Adrenal gland (tissue), 12 donors: ENCODE measurements around the gene ITPK1. TPM values are rescaled to one million over a fixed set of nuclear protein-coding genes. Genes with fewer than 3 reads are reported as not detected.

Experiments used
- DNase-seq, 7 donors: peaks; one replicate each; pipeline ENCODE4 v3.0.0-alpha.2; 2019 to 2020
- H3K27ac ChIP-seq, 5 donors: fragments of 200-600 bp; sonication (generic) in 4 of 5; 1 replicate in 3 of 5; 2 replicates in 2 of 5; pipeline versions ENCODE4 v1.5.1 to v1.8.0; 2016 to 2020; ENCODE audit warnings: mild to moderate bottlenecking in 1 of 5
- H3K27me3 ChIP-seq: fragments of 200-600 bp; 2 replicates; pipeline ENCODE4 v1.8.0; 2021
- H3K36me3 ChIP-seq, 2 donors: fragments of 200-600 bp; replicated peaks in 1 of 2; 1 replicate in 1 of 2; 2 replicates in 1 of 2; pipeline versions ENCODE4 v1.5.1 to v1.8.0; 2018 to 2022
- H3K4me1 ChIP-seq, 2 donors: fragments of 200-600 bp; replicated peaks in 1 of 2; 1 replicate in 1 of 2; 2 replicates in 1 of 2; pipeline versions ENCODE4 v1.5.1 to v1.8.0; 2018 to 2021
- H3K4me3 ChIP-seq, 4 donors: fragments of 200-600 bp; sonication (generic) in 3 of 4; one replicate each; pipeline ENCODE4 v1.5.1; 2016 to 2018
- H3K9me3 ChIP-seq, 3 donors: fragments of 200-600 bp; sonication (generic) in 1 of 3; replicated peaks in 1 of 3; 1 replicate in 2 of 3; 2 replicates in 1 of 3; pipeline versions ENCODE4 v1.5.1 to v1.8.0; 2016 to 2021
- CTCF ChIP-seq, 6 experiments: fragments of 450-650 bp in 4 of 6; fragments of 200-600 bp in 2 of 6; sonication (generic) in 1 of 6; IDR thresholded peaks; 1 replicate in 5 of 6; 2 replicates in 1 of 6; pipeline versions ENCODE4 v1.5.1 to v1.8.0; 2016 to 2021; ENCODE audit warnings: antibody characterized with exemption in 6 of 6, mild to moderate bottlenecking in 2 of 6, moderate library complexity in 1 of 6
- POLR2A ChIP-seq, 2 donors: fragments of 450-650 bp; IDR thresholded peaks; one replicate each; pipeline ENCODE4 v1.6.1; 2017; ENCODE audit warnings: antibody characterized with exemption in 2 of 2, mild to moderate bottlenecking in 2 of 2, moderate library complexity in 1 of 2
- WGBS, 4 donors: extraction: QIAGEN DNeasy Blood & Tissue Kit in 2 of 4; methylation state at CpG; one replicate each; pipeline versions ENCODE4 v1.1.5 to v1.1.7; 2013 to 2017; 5-methylcytosine and 5-hydroxymethylcytosine counted together
- intact Hi-C, 2 donors: fragments of 100-400 bp; cut with DNase I; formaldehyde crosslinking; loops; one replicate each; pipeline versions ENCODE4 v1.14.1 to v1.15.0; 2022 to 2023
- polyA plus RNA-seq, 3 donors: library from polyadenylated mRNA; stranded (reverse); fragments of 200-250 nt in 2 of 3; fragments of 350-450 nt in 1 of 3; fragmentation: Illumina TruSeq in 1 of 3; extraction: RNeasy Lipid Tissue Mini Kit (QIAGEN cat#74804) in 1 of 3; gene quantifications; one replicate each; pipeline ENCODE4 v1.2.3, GENCODE V29; 2013 to 2014
- total RNA-seq, 9 donors: library from RNA; depleted of rRNA in 4 of 9; stranded (reverse); fragments of >200 nt in 4 of 9; fragments of 120-200 nt in 1 of 9; fragmentation: NEBNext Ultra II Directional in 1 of 9; extraction: Animal tissue kit (Norgen Biotek cat#: 25700) in 1 of 9; gene quantifications; one replicate each; pipeline versions ENCODE4 v1.1.0 to v1.2.4, GENCODE V29; 2013 to 2023
- donor health status: healthy with polysubstance abuse.
- donor health status: Bipolar disorder and iron deficiency.
- donor health status: DM: yes; HTN: yes; CAD: no.
- donor health status: DM: no; HTN: no; CAD: no.
- donor health status: DM: no; HTN: no; CAD: no.
- donor health status: DM: yes; HTN: yes; CAD: no.

Gene ITPK1
- total and polyA plus RNA-seq, 12 donors: 28.1 to 182 (median 49.2) TPM

DNA sequence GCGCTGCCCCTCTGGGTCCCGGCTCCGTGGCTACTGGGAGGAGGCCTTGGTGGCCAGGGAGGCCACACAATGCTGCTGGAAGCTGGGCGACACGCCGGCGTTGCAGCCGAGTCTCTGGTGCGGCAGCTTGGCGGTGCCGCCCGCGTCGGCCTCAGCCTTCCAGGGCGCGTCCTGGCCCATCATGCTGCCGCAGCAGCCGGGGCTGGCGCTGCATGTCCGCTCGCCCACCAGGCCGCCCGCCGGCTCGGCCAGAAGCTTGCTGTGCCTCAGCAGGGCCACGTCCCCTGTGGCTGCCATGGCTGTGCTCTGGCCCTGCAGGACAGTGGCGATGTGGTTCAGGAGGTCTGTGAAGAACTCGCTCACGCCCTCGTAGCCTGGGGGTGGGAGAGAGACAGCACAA is 174.2 kb downstream of the ITPK1 start:
- H3K27ac ChIP-seq: no peak overlapping the region
- H3K4me1 ChIP-seq: no peaks in the 10 kb centered on the region
- TF ChIP-seq POLR2A (IDR thresholded peaks at IDR 0.05): no peak
- no peak for TF ChIP-seq CTCF (IDR thresholded peaks at IDR 0.05)
- H3K36me3 ChIP-seq: peaks cover 0 to 8% of the 10 kb centered on the region in 2 donors
- no peak for DNase-seq
- WGBS, 4 donors: 91 to 99% (median 94%) methylated on average over 5 to 30 of the region's 30 CpGs
- H3K27me3 ChIP-seq: no peaks in the 10 kb centered on the region
- no peaks in the 10 kb centered on the region for H3K9me3 ChIP-seq
- no peak overlapping the region for H3K4me3 ChIP-seq
- intact Hi-C loops: no loop called here

DNA sequence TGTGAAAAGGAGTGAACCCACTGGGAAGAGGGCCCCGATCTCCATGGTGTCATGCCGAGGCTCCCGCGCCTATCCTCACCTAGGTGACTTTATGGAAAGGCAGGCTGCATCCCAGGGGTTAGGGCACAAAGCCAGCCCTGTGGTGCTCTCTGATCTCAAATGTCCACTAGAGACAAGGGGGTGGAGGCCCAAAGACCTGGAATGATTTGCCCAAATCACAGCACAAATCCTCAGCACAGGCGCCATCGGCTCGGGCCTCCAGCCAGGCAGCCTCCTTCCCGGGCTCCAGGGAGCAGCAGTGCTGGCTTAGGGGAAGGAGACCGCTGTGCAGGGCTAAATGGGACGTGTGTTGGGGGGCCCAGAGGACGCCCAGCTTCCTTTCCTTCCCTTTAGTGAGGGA is 175.2 kb downstream of the ITPK1 start:
- Histone ChIP-seq H3K4me3 (no peak overlapping the region), H3K4me1 (no peaks in the 10 kb centered on the region), H3K9me3 (no peaks in the 10 kb centered on the region), H3K27ac (no peak overlapping the region), H3K36me3 (peaks cover 0 to under 1% of the 10 kb centered on the region in 2 donors), H3K27me3 (no peaks in the 10 kb centered on the region)
- no peak for TF ChIP-seq CTCF (IDR thresholded peaks at IDR 0.05)
- TF ChIP-seq POLR2A (IDR thresholded peaks at IDR 0.05): no peak
- no peak for DNase-seq
- intact Hi-C loops: no loop called here
- WGBS, 4 donors: 89 to 98% (median 96%) methylated on average over 8 to 11 of the region's 11 CpGs

- Histone ChIP-seq H3K4me1 (no peaks in the 10 kb centered on the region), H3K27ac (no peak overlapping the region), H3K9me3 (no peaks in the 10 kb centered on the region), H3K27me3 (no peaks in the 10 kb centered on the region), H3K4me3 (no peak overlapping the region), H3K36me3 (no peaks in the 10 kb centered on the region)
- 87 to 90% (median 89%) methylated on average over 12 of the region's 12 CpGs for WGBS, 4 donors
- no peak for DNase-seq
- intact Hi-C loops: no loop called here
- no peak for TF ChIP-seq CTCF (IDR thresholded peaks at IDR 0.05)
- no peak for TF ChIP-seq POLR2A (IDR thresholded peaks at IDR 0.05)
Measured at GRCh38 chr14:92939699-92940098, 176.0 kb downstream of the ITPK1 start.

- H3K36me3 ChIP-seq: no peaks in the 10 kb centered on the region
- no peak overlapping the region for H3K4me3 ChIP-seq
- no peaks in the 10 kb centered on the region for H3K9me3 ChIP-seq
- no peaks in the 10 kb centered on the region for H3K4me1 ChIP-seq
- H3K27ac ChIP-seq: no peak overlapping the region
- TF ChIP-seq CTCF (IDR thresholded peaks at IDR 0.05): no peak
- no peak for TF ChIP-seq POLR2A (IDR thresholded peaks at IDR 0.05)
- intact Hi-C loops: no loop called here
- H3K27me3 ChIP-seq: no peaks in the 10 kb centered on the region
- no peak for DNase-seq
- WGBS, 4 donors: 85 to 97% (median 91%) methylated on average over 15 to 27 of the region's 27 CpGs
Measured at GRCh38 chr14:92938890-92939671, 176.6 kb downstream of the ITPK1 start.
